DND-41 (cell line): Measurements from ENCODE around the gene GPR107.

Experiments used
- ATAC-seq: fragments of 200-7000 bp; cut with Tn5 transposase; 3 replicates; pipeline ENCODE4 v1.9.1; 2021; ENCODE audit warnings: low read depth; ENCODE audit not compliant: insufficient read depth
- DNase-seq: peaks from one replicate; pipeline ENCODE4 v3.0.0-alpha.2; 2020
- H2AFZ ChIP-seq: 2 replicates; pipeline ENCODE4 v1.6.0; 2012; ENCODE audit warnings: low read depth, low read length
- H3K27ac ChIP-seq: 2 replicates; pipeline ENCODE4 v1.5.1; 2012; ENCODE audit warnings: low read length, inconsistent platforms
- H3K27me3 ChIP-seq: fragments of 200-600 bp; sonication (generic); 2 replicates; pipeline ENCODE4 v1.6.0; 2012; ENCODE audit warnings: low read length, mild to moderate bottlenecking, inconsistent platforms; ENCODE audit not compliant: insufficient read depth, poor library complexity
- H3K36me3 ChIP-seq: 2 replicates; pipeline ENCODE4 v1.5.1; 2012; ENCODE audit warnings: low read length, inconsistent platforms; ENCODE audit not compliant: insufficient read depth
- H3K4me1 ChIP-seq: 2 replicates; pipeline ENCODE4 v1.5.1; 2012; ENCODE audit warnings: mild to moderate bottlenecking, low read length; ENCODE audit not compliant: insufficient read depth
- H3K4me2 ChIP-seq: 2 replicates; pipeline ENCODE4 v1.6.0; 2012; ENCODE audit warnings: mild to moderate bottlenecking, moderate library complexity, low read length, inconsistent platforms; ENCODE audit not compliant: insufficient read depth
- H3K4me3 ChIP-seq, 2 experiments: fragments of 200-600 bp in 1 of 2; shearing (Covaris generic) in 1 of 2; 2 replicates each; pipeline ENCODE4 v1.5.1; 2012 to 2016; ENCODE audit warnings: inconsistent platforms in 2 of 2, low read length in 2 of 2, mild to moderate bottlenecking in 2 of 2, low read depth in 1 of 2, moderate library complexity in 1 of 2
- H3K79me2 ChIP-seq: 2 replicates; pipeline ENCODE4 v1.6.0; 2012; ENCODE audit warnings: low read length, inconsistent platforms; ENCODE audit not compliant: insufficient read depth
- H3K9ac ChIP-seq: 2 replicates; pipeline ENCODE4 v1.6.0; 2012; ENCODE audit warnings: low read depth, mild to moderate bottlenecking, inconsistent platforms, low read length, moderate library complexity
- H3K9me3 ChIP-seq: 2 replicates; pipeline ENCODE4 v1.5.1; 2012; ENCODE audit warnings: low read length, moderate library complexity, mild to moderate bottlenecking, inconsistent platforms; ENCODE audit not compliant: insufficient read depth, severe bottlenecking
- H4K20me1 ChIP-seq: 2 replicates; pipeline ENCODE4 v1.6.0; 2012; ENCODE audit warnings: low read length; ENCODE audit not compliant: insufficient read depth
- EZH2 ChIP-seq: IDR thresholded peaks from 3 replicates; pipeline ENCODE4 v1.6.1; 2012; ENCODE audit warnings: borderline replicate concordance, low read depth, mild to moderate bottlenecking, moderate library complexity, low read length, inconsistent platforms; ENCODE audit not compliant: severe bottlenecking
- TF ChIP-seq, protein P1 (sequence below): IDR thresholded peaks from 2 replicates; pipeline ENCODE4 v1.5.1; 2012; ENCODE audit warnings: borderline replicate concordance, low read length, moderate library complexity, mild to moderate bottlenecking; ENCODE audit not compliant: poor library complexity, severe bottlenecking; ENCODE audit errors: extremely low read depth

The GPR107 gene

DNA sequence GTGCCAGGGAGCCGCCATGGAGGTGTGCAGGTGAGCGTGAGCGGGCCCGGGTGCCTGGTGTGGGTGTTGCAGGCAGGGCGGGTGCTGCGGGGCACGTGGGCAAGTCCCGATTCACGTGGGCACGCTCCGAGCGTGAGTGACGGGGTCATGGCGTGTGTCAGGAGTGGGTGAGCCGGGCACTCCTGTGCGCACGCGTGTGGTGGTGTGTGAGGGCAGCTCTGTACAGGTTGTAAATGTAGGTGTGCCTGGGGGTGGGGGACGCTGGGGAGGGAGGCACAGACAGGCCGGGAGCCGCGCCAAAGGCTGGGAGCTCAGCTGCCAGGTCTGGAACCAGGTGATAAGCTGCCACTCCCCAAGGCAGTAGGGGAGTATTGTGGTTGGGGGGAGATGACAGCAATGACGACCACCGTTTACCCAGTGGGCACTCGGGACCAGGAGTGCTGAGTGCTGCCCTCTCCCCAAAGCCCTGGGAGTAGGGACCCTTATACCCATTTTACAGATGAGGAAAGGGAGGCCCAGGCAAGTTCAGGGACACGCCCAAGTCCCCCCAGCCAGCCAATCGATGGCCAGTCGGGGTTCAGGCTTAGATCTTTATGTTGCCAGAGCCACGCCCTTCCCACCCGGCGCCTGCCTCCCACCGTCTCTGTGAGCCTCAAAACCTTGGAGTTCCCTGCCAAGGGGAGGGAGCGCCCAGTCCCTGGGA lies 128.1 kb downstream of the GPR107 start:
- Histone ChIP-seq H3K36me3 (no peaks in the 10 kb centered on the region), H3K27ac (no peak overlapping the region), H3K27me3 (no peaks in the 10 kb centered on the region), H4K20me1 (no peaks in the 10 kb centered on the region), H3K4me1 (no peaks in the 10 kb centered on the region), H2AFZ (no peak overlapping the region), H3K4me2 (no peak overlapping the region), H3K79me2 (no peaks in the 10 kb centered on the region), H3K9me3 (no peaks in the 10 kb centered on the region), H3K9ac (no peak overlapping the region), H3K4me3 (no peak overlapping the region)
- TF ChIP-seq, protein P1, sequence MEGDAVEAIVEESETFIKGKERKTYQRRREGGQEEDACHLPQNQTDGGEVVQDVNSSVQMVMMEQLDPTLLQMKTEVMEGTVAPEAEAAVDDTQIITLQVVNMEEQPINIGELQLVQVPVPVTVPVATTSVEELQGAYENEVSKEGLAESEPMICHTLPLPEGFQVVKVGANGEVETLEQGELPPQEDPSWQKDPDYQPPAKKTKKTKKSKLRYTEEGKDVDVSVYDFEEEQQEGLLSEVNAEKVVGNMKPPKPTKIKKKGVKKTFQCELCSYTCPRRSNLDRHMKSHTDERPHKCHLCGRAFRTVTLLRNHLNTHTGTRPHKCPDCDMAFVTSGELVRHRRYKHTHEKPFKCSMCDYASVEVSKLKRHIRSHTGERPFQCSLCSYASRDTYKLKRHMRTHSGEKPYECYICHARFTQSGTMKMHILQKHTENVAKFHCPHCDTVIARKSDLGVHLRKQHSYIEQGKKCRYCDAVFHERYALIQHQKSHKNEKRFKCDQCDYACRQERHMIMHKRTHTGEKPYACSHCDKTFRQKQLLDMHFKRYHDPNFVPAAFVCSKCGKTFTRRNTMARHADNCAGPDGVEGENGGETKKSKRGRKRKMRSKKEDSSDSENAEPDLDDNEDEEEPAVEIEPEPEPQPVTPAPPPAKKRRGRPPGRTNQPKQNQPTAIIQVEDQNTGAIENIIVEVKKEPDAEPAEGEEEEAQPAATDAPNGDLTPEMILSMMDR: no peak
- no peak for TF ChIP-seq EZH2
- ATAC-seq (no peak), DNase-seq (no peak)

DNA sequence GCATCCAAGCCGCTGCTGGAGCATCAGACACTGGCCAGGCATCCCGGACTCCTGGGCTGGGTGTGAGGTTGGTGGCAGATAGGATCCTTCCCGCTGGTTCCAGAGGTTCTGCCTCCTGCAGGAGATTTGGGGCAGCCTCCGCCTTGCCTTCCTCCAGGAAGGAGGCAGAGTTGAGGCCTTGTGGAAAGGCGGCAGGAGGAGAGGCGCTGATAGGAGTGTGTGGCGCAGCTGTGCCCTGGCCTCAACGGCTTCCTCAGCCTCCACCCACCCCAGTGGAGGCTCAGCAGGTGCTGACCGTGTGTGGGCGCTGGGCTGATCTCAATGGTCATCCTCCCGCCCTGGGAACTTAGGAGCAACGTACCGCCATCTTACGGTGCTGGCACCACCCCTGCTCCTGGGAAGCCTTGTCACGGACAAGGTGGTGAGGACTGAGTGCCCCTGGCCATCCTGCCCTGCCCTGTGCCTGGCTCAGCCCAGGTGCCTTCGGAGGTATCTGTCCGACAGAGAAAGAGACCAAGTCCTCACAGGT lies 128.7 kb downstream of the GPR107 start:
- no peak overlapping the region for H3K27ac ChIP-seq

DNA sequence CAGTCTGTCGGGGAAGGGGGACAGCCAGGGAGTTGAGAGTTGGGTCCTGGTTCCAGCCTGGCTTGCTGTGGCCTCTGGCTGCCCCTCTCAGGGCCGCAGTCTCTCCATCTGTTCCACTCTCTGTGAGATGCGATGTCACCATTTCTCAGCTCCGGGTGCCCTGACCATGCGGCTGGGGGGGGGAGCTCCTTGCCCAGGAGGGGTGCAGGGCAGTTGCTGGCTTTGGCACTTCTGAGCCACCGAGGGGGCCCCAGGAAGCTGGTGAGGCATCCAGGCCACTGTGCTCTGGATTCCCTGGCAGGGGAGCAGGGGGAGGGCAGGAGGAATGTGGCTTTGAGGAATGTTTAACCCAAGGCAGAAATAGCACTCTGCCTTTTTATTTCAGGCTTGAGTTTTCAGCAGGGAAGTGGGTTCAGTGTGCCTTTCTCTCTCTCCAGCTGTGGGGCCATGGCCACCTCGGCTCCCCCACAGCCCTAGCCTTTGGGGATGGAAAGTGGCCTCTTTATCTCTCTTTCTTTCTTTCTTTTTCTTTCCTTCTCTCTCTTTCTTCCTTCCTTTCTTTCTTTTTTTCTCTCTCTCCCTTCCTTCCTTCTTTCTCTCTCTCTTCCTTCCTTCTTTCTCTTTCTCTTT lies 129.5 kb downstream of the GPR107 start:
- Histone ChIP-seq H3K9me3 (no peaks in the 10 kb centered on the region), H3K4me2 (no peak overlapping the region), H3K9ac (no peak overlapping the region), H4K20me1 (no peaks in the 10 kb centered on the region), H3K4me3 (no peak overlapping the region), H3K4me1 (no peaks in the 10 kb centered on the region), H3K27me3 (no peaks in the 10 kb centered on the region), H3K36me3 (no peaks in the 10 kb centered on the region), H3K27ac (no peak overlapping the region), H3K79me2 (no peaks in the 10 kb centered on the region), H2AFZ (no peak overlapping the region)
- DNase-seq: no peak
- TF ChIP-seq, protein P1: no peak
- no peak for TF ChIP-seq EZH2
- no peak for ATAC-seq

More for the DNA sequence above, 128.7 kb downstream of the GPR107 start:
- H4K20me1 ChIP-seq: no peaks in the 10 kb centered on the region
- TF ChIP-seq, protein P1: no peak
- no peak for TF ChIP-seq EZH2
- H3K9me3 ChIP-seq: no peaks in the 10 kb centered on the region
- no peak overlapping the region for H2AFZ ChIP-seq
- H3K79me2 ChIP-seq: no peaks in the 10 kb centered on the region
- no peaks in the 10 kb centered on the region for H3K36me3 ChIP-seq
- no peaks in the 10 kb centered on the region for H3K4me1 ChIP-seq
- ATAC-seq (no peak), DNase-seq (no peak)
- no peak overlapping the region for H3K9ac ChIP-seq
- H3K27me3 ChIP-seq: no peaks in the 10 kb centered on the region
- H3K4me2 ChIP-seq: no peak overlapping the region
- H3K4me3 ChIP-seq: no peak overlapping the region
